HG03066 (cell line): ENCODE results near the gene POLR1C.
A peak's percentile ranks its signal among the peaks of the same experiment; 100 is the strongest.
"Not testable (repeated sequence)": the region's sequence is repeated elsewhere in the genome, so short reads cannot be mapped to it uniquely, and the experiment has no call there.

Source experiments
- ATAC-seq: cut with Tn5 transposase; IDR thresholded peaks from one replicate; pipeline ENCODE4 v1.9.1; 2021; ENCODE audit warnings: low read depth; ENCODE audit not compliant: unreplicated experiment

POLR1C gene

DNA sequence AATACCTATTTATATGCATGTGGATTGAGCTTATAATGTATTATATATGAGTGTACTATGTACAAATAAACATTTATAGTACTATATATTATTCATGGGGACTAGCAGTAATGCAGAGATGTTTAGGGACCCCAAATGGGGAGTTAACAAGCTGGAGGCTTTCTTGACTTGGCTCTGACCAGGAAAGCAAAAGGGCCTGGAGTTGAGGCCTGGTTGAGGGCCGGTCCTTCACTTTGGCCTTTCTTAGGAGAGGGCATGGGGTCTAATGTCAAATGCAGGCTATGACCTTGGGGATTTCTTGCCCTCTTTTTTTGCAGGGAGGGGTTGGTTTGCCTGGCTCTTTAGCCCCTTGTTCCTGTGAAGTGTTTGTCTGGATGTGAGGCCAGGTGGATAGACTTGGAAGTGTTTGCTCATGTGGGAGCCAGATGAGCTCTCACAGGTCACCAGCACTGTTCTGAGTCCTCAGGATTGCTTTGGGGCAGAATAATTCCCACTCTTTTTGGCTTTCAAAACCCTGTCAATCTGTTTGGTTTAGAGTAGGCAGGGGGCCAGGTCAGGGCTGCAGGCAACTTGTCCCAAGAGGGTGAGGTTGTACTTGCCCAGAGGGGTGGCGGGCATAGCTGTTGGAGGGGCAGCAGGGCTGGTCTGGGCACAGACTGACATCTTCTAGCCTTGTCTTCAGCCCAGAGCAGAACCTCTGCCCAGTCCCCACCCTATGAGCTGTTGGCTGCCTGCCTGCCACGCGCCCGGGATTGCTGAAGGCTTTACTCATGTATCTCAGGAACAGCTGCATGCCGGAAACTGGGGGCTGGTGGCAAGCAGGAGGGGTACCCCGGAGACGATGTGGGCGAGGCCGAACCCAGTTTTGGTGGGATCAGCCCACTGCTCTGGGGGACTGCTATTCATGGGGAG lies 24.9 kb upstream of the POLR1C start:
- ATAC-seq = no peak

DNA sequence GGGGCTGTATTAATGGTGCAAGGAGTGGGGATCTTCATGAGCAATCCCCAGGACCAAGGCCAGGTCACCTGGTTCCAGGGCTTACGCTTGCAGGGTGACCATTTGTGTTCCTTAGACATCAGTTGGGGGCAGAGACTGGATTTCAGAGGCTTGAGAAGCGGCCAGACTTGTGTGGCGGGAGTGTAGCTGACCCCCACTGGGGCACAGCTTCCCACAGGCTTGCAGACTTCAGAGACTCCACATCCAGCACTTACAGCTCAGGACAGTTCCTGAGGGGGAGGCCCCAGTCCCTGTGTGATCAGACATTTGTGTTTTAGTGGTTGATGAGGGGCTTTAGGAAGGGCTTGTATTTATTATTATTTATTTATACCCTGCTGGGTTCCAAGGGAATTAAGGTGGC lies 24.2 kb upstream of the POLR1C start:
- ATAC-seq = no peak

DNA sequence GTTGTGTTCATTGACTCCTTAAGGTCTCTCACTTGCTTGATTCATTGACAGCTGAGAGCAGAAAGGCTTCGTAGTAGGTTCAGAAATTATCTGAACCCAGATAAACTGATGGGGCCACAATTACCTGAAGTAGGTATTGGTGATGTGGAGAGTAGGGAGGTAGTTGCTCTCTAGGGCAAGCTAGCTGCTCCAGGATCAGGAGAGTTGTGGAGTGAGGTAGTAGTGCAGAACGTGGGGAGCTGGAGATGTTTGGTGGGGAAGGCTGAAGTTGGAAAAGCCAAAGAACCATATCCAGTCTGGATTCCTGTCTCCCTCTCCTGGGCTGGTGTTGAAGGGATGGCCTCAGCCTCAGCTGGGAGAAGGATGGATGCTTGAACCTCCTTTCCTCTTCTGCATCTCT lies 23.7 kb upstream of the POLR1C start:
- ATAC-seq = no peak

DNA sequence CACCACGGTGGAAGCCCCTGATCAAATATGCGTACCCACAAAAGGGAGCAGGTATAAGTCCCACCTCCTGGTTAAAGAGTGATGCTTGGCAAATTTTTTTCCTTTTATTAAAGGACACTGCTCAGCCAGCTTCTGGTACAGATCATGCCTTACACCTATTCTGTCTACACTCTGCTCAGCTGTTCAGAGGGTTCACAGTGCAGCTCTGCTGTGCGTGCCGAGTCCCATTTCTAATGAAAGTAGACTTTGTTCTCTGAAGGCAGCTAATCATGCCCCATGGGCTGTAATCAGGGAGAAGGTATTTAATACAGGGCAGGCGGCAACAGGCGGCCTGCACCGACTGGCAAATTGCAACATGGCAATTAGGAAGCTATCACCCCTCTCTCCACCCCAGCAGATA lies 23.1 kb upstream of the POLR1C start:
- ATAC-seq = no peak

DNA sequence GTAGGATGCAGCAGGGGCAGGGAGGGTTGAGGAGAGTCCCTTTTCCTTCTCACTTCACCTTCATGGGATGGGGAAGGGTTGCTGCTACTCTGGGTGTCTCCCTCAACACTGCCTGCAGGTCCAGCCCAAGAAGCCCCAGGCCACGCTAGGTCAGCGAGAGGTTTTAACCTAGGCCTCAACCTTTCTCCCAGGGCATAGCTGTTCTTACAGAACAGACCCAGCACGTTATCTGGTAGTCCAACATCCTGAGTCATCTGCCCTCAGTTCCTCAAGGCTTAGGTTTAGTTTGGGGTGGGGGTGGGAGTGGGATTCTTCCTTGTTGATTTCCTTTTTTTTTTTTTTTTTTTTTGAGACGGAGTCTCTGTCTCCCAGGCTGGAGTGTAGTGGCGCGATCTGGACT lies 22.6 kb upstream of the POLR1C start:
- no peak for ATAC-seq

DNA sequence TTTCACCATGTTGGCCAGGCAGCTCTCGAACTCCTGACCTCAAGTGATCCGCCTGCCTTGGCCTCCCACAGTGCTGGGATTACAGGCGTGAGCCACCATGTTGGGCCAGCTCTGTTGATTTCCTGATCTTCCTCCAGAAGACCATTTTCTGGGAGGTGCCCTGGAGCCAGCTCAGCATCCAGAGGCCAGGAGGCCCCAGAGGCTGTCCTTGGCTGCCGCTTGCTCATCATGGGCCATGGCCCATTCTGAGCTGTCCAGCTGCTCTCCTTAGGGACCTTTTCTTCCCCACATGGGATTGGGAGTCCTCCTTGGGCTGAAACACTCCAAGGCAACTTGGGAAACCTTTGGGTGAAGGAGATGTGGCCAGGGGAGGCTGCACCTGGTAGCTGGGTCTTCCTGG lies 22.1 kb upstream of the POLR1C start:
- ATAC-seq = no peak

DNA sequence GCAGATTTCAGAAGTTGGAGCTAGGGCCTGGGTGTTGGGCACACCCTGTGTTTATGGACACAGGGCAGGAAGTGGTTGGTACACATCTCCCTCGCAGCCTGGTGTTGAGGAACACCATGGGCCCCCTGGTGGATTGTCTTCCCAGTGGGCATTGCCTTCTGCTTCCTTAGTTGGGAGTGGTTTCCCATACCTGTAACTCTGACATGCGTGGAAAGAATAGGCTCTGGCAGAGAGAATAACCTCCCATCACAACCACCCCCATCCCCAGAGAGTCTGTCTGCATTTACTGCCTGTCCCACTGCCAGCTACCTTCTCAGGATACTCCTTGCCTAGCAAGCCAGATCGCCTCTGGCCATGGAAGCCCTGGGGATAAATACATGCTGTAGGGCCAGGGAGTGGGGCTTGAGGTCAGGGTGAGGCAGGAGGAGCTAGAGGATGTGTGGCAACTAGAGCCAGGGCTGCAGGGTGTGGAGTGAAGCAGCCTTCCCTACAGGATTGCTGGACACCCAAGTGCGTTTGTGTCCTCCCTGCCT lies 21.4 kb upstream of the POLR1C start:
- no peak for ATAC-seq

DNA sequence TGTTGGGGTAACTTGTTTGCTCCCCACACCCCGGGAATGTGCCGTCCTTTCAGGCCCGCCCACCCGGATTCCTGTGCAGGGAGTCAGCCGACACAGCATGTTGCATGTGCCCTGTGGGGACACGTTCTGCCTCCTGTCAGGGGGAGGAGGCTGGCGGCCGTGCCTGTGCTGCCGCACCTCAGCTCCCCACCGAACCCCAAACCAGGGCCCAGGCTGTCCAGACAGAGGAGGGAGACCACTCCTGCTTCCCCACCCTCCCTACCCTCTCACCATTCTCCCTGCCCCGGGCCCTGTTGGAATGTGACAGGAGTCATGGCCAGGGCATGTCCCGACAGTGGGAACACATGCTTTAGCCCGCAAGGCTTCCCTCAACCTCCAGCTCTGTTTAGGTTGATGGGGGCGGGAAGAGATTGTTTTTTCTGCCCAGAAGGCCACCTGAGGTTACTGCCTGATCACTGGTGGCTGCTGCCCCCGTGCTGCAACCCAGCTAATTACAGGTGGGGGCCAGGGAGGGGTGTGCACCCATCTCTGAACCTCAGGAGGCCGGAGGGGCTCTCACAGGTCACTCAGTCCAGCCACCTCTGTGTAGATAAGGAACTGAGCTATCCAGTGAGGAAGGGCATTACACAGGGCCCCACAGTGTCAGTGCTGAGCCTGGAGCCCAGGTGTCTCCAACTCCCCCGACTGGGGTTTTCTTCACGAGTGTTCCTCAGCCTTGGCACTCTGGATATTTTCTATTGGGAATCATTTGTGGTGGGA lies 20.3 kb upstream of the POLR1C start:
- ATAC-seq = no peak

DNA sequence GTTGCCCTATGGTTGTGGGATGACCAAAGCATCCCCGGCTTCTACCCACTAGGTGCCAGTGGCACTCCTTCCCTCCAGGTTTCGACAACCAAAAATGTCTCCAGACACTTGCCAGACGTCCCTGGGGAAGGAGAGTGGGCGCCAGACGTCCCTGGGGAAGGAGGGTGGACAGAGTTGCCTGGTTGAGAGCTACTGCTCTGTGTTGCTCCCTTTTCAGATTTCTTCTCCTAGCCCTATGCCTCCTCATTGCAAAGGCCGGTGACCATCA lies 19.8 kb upstream of the POLR1C start:
- ATAC-seq = no peak

DNA sequence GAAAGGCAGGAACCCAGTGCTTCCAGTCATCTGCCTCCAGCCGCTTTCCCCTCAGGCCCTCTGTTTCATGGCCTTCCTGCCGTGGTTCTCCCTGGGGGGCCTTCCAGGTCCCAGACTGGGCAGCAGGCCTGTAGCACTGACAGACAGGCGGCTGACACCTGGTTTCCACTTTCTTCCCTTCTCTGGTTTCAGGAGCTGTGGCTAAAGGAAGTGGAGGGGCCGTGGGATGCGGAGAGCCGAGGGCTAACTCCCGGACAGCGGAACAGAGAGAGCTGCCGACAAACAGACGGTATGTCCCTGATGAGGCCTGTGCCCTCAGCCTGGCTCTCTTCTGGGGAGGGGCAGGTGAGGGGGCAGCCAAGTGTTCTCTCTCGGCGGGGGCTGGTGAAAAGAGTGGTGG lies 19.2 kb upstream of the POLR1C start:
- ATAC-seq = no peak

DNA sequence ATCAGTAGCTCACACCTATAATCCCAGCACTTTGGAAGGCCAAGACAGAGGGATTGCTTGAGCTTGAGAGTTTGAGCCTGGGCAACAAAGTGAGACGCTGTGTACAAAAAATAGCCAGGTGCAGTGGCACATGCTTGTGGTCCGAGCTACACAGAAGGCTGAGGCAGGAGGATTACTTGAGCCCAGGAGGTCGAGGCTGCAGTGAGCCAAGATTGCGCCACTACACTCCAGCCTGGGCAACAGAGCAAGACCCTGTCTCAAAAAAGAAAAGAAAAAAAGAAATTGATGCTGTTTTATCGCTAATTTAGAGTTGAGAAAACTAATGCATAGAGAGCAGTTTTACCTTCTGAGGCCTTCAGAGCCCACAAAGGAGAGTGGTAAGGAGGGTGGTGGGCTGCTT lies 18.6 kb upstream of the POLR1C start:
- ATAC-seq = not testable (repeated sequence)

DNA sequence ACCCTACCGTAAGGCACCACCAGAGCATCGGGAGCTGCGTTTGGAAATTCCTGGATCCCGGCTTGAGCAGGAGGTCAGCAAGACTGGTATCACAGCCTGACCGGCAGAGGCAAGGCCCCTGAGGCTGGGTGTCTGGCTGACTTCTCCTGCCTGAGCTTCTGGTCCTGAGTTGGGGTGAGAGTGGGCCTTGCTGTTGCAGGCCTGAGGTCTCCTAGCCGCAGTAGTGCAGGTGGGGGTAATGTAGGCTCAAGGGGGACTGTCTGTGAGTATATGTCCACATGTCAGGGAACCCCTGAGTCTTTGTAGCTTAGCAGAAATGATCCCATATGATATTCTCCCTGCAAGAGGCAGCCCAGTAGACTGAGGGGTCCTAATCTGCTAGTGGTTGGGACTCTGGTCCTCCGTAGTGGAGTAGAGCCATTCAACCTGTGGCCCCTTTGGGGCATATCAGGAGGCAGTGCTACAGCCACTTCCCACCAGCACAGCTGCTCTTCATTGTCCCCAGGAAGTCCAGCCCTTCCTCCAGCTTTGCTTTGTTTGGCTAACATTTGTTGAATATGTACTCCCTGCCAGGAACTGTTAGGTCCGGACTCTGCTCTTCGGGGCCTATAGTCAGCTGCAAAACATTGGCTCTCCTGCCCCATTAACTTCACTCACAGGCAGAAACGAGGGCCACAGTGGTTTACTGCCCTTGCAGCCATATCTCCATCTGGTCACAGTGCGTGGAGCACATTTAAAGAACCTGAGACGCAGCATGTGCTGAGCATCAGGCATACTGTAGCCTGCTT lies 17.7 kb upstream of the POLR1C start:
- ATAC-seq = no peak

DNA sequence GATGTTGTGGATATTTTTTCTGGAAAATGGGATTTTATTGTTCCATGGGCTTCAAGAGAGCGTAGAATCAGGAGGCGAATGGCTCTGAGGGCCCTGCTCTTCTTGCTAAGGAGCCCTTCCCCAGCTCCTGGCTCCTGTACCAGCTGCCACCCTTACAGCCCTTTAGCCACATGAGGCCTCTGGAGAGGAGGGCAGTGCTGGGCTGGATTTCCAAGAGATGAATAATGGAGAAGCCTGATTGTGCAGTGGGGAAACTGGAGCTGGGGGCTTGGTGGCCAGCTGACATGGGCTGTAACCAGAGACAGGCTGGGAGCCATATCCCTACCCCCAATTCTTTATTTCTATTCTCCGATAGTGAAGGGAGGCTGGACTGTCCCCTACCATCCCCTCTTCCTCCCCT lies 16.0 kb upstream of the POLR1C start:
- no peak for ATAC-seq

DNA sequence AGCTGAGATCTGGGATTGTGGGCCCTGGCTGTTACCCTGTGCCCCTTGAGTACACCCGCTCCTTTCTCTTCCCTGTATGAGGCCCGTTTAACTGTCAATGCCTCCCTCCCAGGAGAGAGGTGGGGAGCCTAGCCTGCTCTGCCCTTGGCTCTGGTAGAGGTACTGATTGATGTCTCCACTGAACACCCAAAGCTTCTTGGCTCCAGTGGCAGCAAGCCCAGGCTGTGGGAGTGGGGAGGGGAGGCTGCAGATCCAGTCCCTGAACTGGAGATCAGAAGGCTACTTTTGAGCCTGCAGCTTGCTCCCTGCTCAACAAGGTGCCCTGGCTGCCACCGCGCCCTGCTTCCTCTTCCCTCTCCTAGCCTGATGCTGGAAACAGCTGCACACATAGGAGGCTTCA lies 14.2 kb upstream of the POLR1C start:
- ATAC-seq = no peak

DNA sequence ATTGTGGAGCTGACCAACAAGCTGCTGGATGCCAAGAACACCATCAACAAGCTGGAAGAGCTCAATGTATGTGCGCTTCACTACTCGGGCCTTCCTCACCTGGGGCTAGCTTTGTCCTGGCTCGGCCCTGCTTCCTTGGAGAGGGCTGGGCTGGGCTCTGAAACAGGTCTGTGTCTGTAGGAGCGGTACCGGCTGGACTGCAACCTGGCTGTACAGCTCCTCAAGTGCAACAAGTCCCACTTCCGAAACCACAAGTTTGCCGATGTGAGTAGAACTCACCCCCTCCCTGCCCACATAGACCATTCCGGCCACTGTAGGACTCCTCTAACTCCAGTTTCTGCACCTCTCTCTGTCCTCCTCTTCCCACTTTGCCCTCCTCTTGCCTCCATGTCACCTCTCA lies 13.4 kb upstream of the POLR1C start:
- ATAC-seq = no peak

DNA sequence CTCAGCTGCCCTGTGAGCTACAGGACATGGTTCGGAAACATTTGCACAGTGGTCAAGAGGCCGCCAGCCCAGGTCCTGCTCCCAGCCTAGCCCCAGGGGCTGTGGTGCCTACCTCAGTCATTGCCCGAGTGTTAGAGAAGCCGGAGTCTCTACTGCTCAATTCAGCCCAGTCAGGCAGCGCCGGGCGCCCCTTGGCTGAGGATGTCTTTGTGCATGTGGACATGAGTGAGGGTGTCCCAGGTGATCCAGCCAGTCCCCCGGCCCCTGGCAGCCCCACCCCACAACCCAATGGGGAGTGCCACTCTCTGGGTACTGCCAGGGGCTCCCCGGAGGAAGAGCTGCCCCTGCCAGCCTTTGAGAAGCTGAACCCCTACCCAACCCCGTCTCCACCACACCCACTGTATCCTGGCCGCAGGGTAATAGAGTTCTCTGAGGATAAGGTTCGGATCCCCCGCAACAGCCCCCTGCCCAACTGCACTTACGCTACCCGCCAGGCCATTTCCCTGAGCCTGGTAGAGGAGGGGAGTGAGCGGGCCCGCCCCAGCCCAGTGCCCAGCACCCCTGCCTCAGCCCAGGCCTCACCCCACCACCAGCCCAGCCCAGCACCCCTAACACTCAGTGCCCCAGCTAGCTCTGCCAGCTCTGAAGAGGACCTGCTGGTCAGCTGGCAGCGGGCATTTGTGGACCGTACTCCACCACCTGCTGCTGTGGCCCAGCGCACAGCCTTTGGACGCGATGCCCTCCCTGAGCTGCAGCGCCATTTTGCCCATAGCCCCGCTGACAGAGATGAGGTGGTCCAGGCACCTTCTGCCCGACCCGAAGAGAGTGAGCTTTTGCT lies 11.9 kb upstream of the POLR1C start:
- no peak for ATAC-seq

DNA sequence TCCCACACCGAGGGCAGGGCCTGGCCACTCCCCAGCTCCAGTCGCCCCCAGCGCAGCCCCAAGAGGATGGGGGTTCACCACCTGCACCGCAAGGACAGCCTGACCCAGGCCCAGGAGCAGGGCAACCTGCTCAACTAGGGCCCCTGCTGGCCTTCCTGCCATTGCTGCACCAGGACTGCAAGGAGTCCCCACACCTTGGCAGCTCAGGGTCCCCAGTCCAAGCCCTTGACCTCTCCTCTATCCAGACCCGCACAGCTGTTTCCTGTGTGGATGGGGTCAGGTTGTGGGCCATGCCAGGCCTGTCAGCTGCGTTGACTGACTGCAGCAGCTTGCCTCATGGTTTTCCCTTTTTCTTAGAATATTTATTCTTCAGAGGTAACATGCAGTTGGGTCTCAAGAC lies 11.2 kb upstream of the POLR1C start:
- ATAC-seq = no peak

DNA sequence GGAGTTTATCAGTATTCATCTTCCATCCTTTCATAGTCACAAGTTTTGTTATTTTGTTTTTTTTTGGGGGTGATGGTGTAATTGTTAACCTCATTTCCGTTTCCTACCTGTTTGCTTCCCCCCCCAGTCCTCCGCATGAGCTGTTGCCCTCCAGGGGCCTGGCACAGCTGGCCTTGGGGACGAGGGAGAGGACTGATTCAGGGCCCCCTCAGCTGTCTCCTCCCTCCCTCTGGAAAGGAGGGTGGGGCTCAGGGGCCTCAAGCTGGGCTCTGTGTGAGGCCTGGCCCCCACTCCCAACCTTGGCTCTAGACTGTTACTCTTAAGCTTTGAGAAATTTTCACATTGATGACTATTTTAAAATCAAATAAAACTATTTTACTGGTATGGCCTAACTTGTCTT lies 10.7 kb upstream of the POLR1C start:
- no peak for ATAC-seq

DNA sequence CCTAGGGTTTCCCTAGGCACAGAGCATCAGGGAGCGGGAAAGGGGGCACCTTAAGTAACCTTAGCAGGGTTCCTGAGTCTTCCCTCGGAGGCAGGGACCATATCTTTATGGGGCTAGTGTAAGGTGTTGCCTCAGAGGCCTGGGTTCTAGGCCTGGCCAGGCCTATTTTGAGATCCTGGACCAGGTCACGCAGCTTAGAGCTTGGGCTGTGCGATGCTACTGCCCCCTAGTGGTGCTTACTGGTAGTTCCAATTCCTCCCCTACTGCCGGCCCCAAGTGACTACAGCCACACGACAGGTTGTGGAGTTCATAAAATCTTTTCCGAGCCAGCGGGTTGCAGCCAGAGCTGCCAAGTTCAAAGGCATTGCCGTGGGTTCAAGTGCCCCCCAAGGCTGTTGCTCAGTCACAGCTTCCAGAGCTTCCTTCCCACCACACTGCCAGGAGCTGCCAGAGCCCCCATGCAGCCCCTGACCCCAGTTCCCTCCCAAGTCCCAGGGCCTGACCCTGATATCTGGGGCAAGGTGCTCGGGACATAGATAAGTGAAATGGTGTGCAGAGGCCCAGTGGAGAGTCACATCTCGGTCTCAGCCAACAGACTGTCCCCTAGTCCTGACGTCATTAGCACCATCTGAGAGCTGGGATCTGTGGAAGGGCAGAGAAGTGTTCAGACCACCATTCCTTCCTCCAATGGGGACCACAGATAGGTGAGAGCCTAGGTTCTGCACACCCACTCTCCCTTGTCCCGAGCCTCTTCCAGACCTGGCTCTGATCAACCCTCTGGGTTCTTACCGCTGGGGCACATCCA lies 10.0 kb upstream of the POLR1C start:
- peak; percentile 48 for ATAC-seq
